HEK293 (cell line): ENCODE measurements around the gene MYORG.

Source experiments
- SETDB1 ChIP-seq: IDR thresholded peaks from one replicate; pipeline ENCODE4 v1.6.1; 2017; ENCODE audit warnings: mild to moderate bottlenecking, low read length, moderate library complexity, mixed read lengths; ENCODE audit not compliant: insufficient read length
- TCF7L2 ChIP-seq: IDR thresholded peaks from 2 replicates; pipeline ENCODE4 v1.6.1; 2011; ENCODE audit warnings: low read depth, mild to moderate bottlenecking, inconsistent platforms, low read length, moderate library complexity, borderline replicate concordance
- ZBTB17 ChIP-seq: fragments of 450-650 bp; formaldehyde crosslinking; IDR thresholded peaks from 2 replicates; pipeline ENCODE4 v1.5.1; 2016; ENCODE audit warnings: missing biosample characterization, missing genetic modification characterization
- ZNF214 ChIP-seq: fragments of 450-650 bp; formaldehyde crosslinking; IDR thresholded peaks from 2 replicates; pipeline ENCODE4 v1.5.1; 2017; ENCODE audit warnings: missing biosample characterization, mild to moderate bottlenecking, missing genetic modification characterization, borderline replicate concordance
- ZNF529 ChIP-seq: fragments of 450-650 bp; formaldehyde crosslinking; IDR thresholded peaks from 2 replicates; pipeline ENCODE4 v1.5.1; 2017; ENCODE audit warnings: missing genetic modification characterization, missing biosample characterization; ENCODE audit not compliant: insufficient replicate concordance
- ZNF654 ChIP-seq: fragments of 450-650 bp; formaldehyde crosslinking; IDR thresholded peaks from 2 replicates; pipeline ENCODE4 v1.5.1; 2016; ENCODE audit warnings: low read depth, missing biosample characterization, missing genetic modification characterization
- TF ChIP-seq, protein P1 (sequence below): fragments of 450-650 bp; formaldehyde crosslinking; IDR thresholded peaks from 2 replicates; pipeline ENCODE4 v1.5.1; 2016; ENCODE audit warnings: missing biosample characterization, missing genetic modification characterization

DNA sequence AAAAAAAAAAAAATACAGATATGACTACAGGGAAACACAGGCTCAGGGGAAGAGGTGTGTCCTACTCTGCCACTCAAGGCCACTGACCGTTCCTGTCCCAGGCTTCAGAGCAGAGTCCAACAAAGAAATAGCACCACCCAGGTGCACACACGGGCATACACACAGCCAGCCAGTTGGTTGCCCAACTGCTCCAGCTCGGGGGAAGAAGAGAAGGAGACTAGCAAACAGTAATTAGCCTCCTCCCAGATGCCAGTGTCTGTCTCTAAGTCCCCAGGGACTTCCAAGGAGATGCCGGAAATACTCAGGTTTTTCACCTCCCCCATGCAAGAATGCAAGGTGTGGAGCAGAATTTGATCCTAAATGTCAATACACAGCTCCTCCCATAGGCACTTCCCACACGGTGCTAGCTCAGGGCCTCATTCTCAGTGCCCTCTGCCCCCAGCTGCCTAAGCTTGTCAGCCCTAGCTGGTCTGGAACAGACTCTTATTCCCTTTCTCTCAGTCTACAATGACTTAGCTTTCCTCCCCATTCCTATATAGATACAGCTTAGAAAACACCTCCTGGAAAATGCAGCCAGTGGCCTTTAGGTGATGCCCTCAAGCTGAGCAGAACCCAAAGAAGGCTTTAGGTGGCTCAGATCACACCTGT, 1.7 kb downstream of the MYORG start:
- TF ChIP-seq ZBTB17 (tag by site-specific recombination) (no peak), SETDB1 (no peak), TCF7L2 (no peak), ZNF529 (tag by site-specific recombination) (no peak), ZNF214 (no peak), ZNF654 (tag by site-specific recombination) (no peak)
- TF ChIP-seq, protein P1, sequence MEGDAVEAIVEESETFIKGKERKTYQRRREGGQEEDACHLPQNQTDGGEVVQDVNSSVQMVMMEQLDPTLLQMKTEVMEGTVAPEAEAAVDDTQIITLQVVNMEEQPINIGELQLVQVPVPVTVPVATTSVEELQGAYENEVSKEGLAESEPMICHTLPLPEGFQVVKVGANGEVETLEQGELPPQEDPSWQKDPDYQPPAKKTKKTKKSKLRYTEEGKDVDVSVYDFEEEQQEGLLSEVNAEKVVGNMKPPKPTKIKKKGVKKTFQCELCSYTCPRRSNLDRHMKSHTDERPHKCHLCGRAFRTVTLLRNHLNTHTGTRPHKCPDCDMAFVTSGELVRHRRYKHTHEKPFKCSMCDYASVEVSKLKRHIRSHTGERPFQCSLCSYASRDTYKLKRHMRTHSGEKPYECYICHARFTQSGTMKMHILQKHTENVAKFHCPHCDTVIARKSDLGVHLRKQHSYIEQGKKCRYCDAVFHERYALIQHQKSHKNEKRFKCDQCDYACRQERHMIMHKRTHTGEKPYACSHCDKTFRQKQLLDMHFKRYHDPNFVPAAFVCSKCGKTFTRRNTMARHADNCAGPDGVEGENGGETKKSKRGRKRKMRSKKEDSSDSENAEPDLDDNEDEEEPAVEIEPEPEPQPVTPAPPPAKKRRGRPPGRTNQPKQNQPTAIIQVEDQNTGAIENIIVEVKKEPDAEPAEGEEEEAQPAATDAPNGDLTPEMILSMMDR (tag by site-specific recombination), result no peak
